HepG2 (cell line): ENCODE measurements around the gene ALDH1A2. TPM values are rescaled to one million over a fixed set of nuclear protein-coding genes. Genes with fewer than 3 reads are reported as not detected.

Source experiments
- ATAC-seq: fragments of 200-7000 bp; cut with Tn5 transposase; 3 replicates; pipeline ENCODE4 v1.9.1; 2020; ENCODE audit warnings: mild to moderate bottlenecking, moderate library complexity
- BruUV-seq: library from RNA; stranded (reverse); fragments of 400-500 nt; replicated peaks from 2 replicates; lab custom pipeline; 2021; lab: Mats Ljungman, UMichigan
- CTCF ChIA-PET: fragments of 300-600 bp; formaldehyde crosslinking; extraction: SDS; loops from one replicate; lab custom pipeline; 2021; ENCODE audit warnings: low total read pairs, inconsistent platforms, low intra/inter-chr PET ratio; lab: Yijun Ruan, JAX
- POLR2A ChIA-PET: fragments of 350-600 bp; sonication (Branson Sonifier 250); formaldehyde crosslinking; loops from one replicate; lab custom pipeline; 2020; ENCODE audit warnings: antibody characterized with exemption, inconsistent platforms; lab: Yijun Ruan, JAX
- DNase-seq: peaks from one replicate; pipeline ENCODE4 v3.0.0-alpha.2; 2015; ENCODE audit warnings: low spot score
- FAIRE-seq: peaks from 3 replicates; lab custom pipeline; 2011; peaks lifted over from hg19 to GRCh38; lab: Jason Lieb, UNC
- H2AFZ ChIP-seq: one replicate; pipeline ENCODE4 v1.6.1; 2011; ENCODE audit warnings: low read length, inconsistent platforms
- H3K27ac ChIP-seq: fragments of 300-600 bp; 3 replicates; pipeline ENCODE4 v1.8.0; 2011; ENCODE audit warnings: mixed run types, mild to moderate bottlenecking, mixed read lengths, low read length, inconsistent platforms; ENCODE audit not compliant: insufficient read depth; ENCODE audit errors: extremely low read length
- H3K27me3 ChIP-seq, 2 experiments: fragments of 200-600 bp in 1 of 2; 2 replicates in 1 of 2; 3 replicates in 1 of 2; pipeline versions ENCODE4 v1.6.0 to v1.8.0; 2011; ENCODE audit warnings: low read length in 2 of 2, mild to moderate bottlenecking in 2 of 2, moderate library complexity in 2 of 2, inconsistent platforms in 1 of 2; ENCODE audit not compliant: insufficient read depth in 2 of 2, control insufficient read depth in 1 of 2
- H3K36me3 ChIP-seq, 2 experiments: fragments of 200-600 bp in 1 of 2; replicated peaks in 1 of 2; 2 replicates in 1 of 2; 3 replicates in 1 of 2; pipeline versions ENCODE4 v1.5.1 to v1.8.0; 2011; ENCODE audit warnings: low read length in 2 of 2, inconsistent platforms in 1 of 2; ENCODE audit not compliant: insufficient read depth in 2 of 2, control insufficient read depth in 1 of 2
- H3K4me1 ChIP-seq: 2 replicates; pipeline ENCODE4 v1.5.1; 2012; ENCODE audit warnings: low read length, inconsistent platforms; ENCODE audit not compliant: insufficient read depth
- H3K4me2 ChIP-seq: 2 replicates; pipeline ENCODE4 v1.6.0; 2011; ENCODE audit warnings: low read depth, low read length, inconsistent platforms
- H3K4me3 ChIP-seq, 3 experiments: fragments of 200-600 bp in 1 of 3; sonication (generic), shearing (Covaris generic) in 1 of 3; replicated peaks in 1 of 3; 2 replicates each; pipeline ENCODE4 v1.5.1; 2011 to 2016; ENCODE audit warnings: low read length in 3 of 3, inconsistent platforms in 2 of 3, low read depth in 2 of 3, mild to moderate bottlenecking in 2 of 3, control low read depth in 1 of 3, mixed read lengths in 1 of 3; ENCODE audit not compliant: insufficient read depth in 1 of 3
- H3K79me2 ChIP-seq: one replicate; pipeline ENCODE4 v1.6.1; 2011; ENCODE audit warnings: low read length, inconsistent platforms; ENCODE audit not compliant: insufficient read depth
- H3K9ac ChIP-seq: 2 replicates; pipeline ENCODE4 v1.6.0; 2011; ENCODE audit warnings: mild to moderate bottlenecking, low read depth, low read length, inconsistent platforms; ENCODE audit not compliant: insufficient read depth
- H3K9me3 ChIP-seq: 2 replicates; pipeline ENCODE4 v1.5.1; 2012; ENCODE audit warnings: mild to moderate bottlenecking, low read length
- H4K20me1 ChIP-seq: 2 replicates; pipeline ENCODE4 v1.6.0; 2011; ENCODE audit warnings: inconsistent platforms, mild to moderate bottlenecking, low read length, moderate library complexity; ENCODE audit not compliant: insufficient read depth
- ARID2 ChIP-seq: sonication (generic); formaldehyde crosslinking; IDR thresholded peaks from 2 replicates; pipeline ENCODE4 v1.8.1; 2022; ENCODE audit warnings: mild to moderate bottlenecking, missing genetic modification reagents, borderline replicate concordance
- KMT2A ChIP-seq: sonication (generic); formaldehyde crosslinking; IDR thresholded peaks from 2 replicates; pipeline ENCODE4 v1.4.0; 2020; ENCODE audit warnings: missing genetic modification reagents
- MBD4 ChIP-seq: IDR thresholded peaks from 2 replicates; pipeline ENCODE4 v1.6.1; 2012; ENCODE audit warnings: low read length, inconsistent platforms, borderline replicate concordance
- RFXANK ChIP-seq: IDR thresholded peaks from 2 replicates; pipeline ENCODE4 v1.6.1; 2016
- SP5 ChIP-seq: IDR thresholded peaks from 2 replicates; pipeline ENCODE4 v1.6.1; 2016; ENCODE audit warnings: low read depth, borderline replicate concordance
- ZFP36L2 ChIP-seq: sonication (generic); formaldehyde crosslinking; IDR thresholded peaks from 2 replicates; pipeline ENCODE4 v1.4.0; 2020; ENCODE audit warnings: missing genetic modification reagents
- ZFP37 ChIP-seq: sonication (generic); formaldehyde crosslinking; IDR thresholded peaks from 2 replicates; pipeline ENCODE4 v1.4.0; 2020; ENCODE audit warnings: missing genetic modification reagents, borderline replicate concordance
- ZFYVE20 ChIP-seq: sonication (generic); formaldehyde crosslinking; IDR thresholded peaks from 2 replicates; pipeline ENCODE4 v1.8.0; 2023; ENCODE audit warnings: low read depth, mild to moderate bottlenecking, moderate library complexity, missing genetic modification reagents, borderline replicate concordance
- ZNF672 ChIP-seq: sonication (generic); formaldehyde crosslinking; IDR thresholded peaks from 2 replicates; pipeline ENCODE4 v1.8.1; 2022; ENCODE audit warnings: missing genetic modification reagents
- ZNF746 ChIP-seq: sonication (generic); formaldehyde crosslinking; IDR thresholded peaks from 2 replicates; pipeline ENCODE4 v1.8.0; 2022; ENCODE audit warnings: mild to moderate bottlenecking, missing genetic modification reagents
- ZNF772 ChIP-seq: sonication (generic); formaldehyde crosslinking; IDR thresholded peaks from 2 replicates; pipeline ENCODE4 v1.5.0; 2020; ENCODE audit warnings: mild to moderate bottlenecking, missing genetic modification reagents
- WGBS: methylation state at CpG from one replicate; pipeline ENCODE4 v1.1.6; 2017; ENCODE audit warnings: low lambda C conversion rate; 5-methylcytosine and 5-hydroxymethylcytosine counted together
- in situ Hi-C: cut with HindIII; loops from 2 replicates; pipeline ENCODE4 v1.10.0; 2017; ENCODE audit warnings: low pct_unique_long_range_greater_than_20kb; ENCODE audit not compliant: extremely low pct_ligation_motif_present
- intact Hi-C: fragments of 100-400 bp; cut with micrococcal nuclease; formaldehyde crosslinking; loops from one replicate; pipeline ENCODE4 v1.10.0; 2022; ENCODE audit not compliant: unreplicated experiment
- polyA plus RNA-seq, 8 experiments: library from polyadenylated mRNA; depleted of rRNA in 3 of 8; stranded (reverse) in 7 of 8; unstranded in 1 of 8; fragments of >200 nt; fragmentation: Illumina TruSeq in 4 of 8; extraction: Trizol in 4 of 8; gene quantifications; 2 replicates each; pipeline versions ENCODE4 v1.2.1 to v1.2.3, GENCODE V29; 2011 to 2016; ENCODE audit warnings: low read depth in 4 of 8, missing spikeins in 1 of 8, mixed read lengths in 1 of 8; ENCODE audit not compliant: insufficient read depth in 1 of 8
- total RNA-seq, 5 experiments: library from RNA; depleted of rRNA; stranded (reverse); fragments of >200 nt; fragmentation: Illumina TruSeq; extraction: Trizol; gene quantifications; 2 replicates each; pipeline ENCODE4 v1.2.3, GENCODE V29; 2016; ENCODE audit warnings: low read depth in 1 of 5
- TF ChIP-seq, protein P1 (sequence below): sonication (generic); formaldehyde crosslinking; IDR thresholded peaks from 2 replicates; pipeline ENCODE4 v1.5.1; 2020; ENCODE audit warnings: missing genetic modification reagents, mild to moderate bottlenecking, borderline replicate concordance
- TF ChIP-seq, protein P2 (sequence below): sonication (generic); formaldehyde crosslinking; IDR thresholded peaks from 2 replicates; pipeline ENCODE4 v1.4.0; 2020; ENCODE audit warnings: missing genetic modification reagents
- TF ChIP-seq, protein P3 (sequence below): sonication (generic); formaldehyde crosslinking; IDR thresholded peaks from 2 replicates; pipeline ENCODE4 v1.5.1; 2020; ENCODE audit warnings: missing genetic modification reagents, mild to moderate bottlenecking, borderline replicate concordance
- TF ChIP-seq, protein P4 (sequence below), 2 experiments: sonication (generic) in 1 of 2; formaldehyde crosslinking in 1 of 2; IDR thresholded peaks; 2 replicates each; pipeline versions ENCODE4 v1.4.0 to v1.6.1; 2016 to 2020; ENCODE audit warnings: borderline replicate concordance in 1 of 2, low read depth in 1 of 2, mild to moderate bottlenecking in 1 of 2, missing genetic modification reagents in 1 of 2

Gene ALDH1A2
- total and polyA plus RNA-seq, 2 of the 13 experiments (the other 11 are each of a cell fraction or from before 2014, with no cell fraction given): 0.64 to 0.90 TPM

DNA sequence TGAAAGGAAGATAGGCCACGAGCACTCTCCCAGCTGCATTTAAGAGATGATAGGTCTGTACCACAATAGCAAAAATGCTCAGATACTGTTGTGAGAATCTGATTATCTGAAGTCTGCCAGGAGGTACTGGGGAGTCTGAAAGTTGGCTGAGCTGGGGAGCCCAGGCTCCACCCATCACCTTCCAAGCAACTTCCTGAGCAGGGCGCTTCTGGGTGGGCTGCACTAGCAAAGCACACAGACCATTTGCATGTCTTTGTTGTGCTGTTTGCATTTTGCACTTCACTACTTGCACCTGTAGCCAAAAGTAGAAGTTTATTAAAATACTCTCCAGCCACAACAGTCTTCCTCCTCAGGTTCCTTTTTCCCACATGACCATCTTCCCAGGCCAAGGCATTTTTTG, 133.2 kb downstream of the ALDH1A2 start:
- 0% methylated on average over 2 of the region's 2 CpGs for WGBS
- Histone ChIP-seq H4K20me1 (no peaks in the 10 kb centered on the region), H3K27me3 (peaks cover 0 to 5% of the 10 kb centered on the region in 2 experiments; a peak in 2 of 5 replicates), H3K36me3 (no peaks in the 10 kb centered on the region), H3K27ac (no peak overlapping the region), H3K4me1 (no peaks in the 10 kb centered on the region), H3K9ac (no peak overlapping the region), H2AFZ (no peak overlapping the region), H3K4me2 (no peak overlapping the region), H3K79me2 (no peaks in the 10 kb centered on the region), H3K9me3 (no peaks in the 10 kb centered on the region), H3K4me3 (no peak overlapping the region)
- no peak for ATAC-seq
- BruUV-seq: no TSS peak
- intact Hi-C loops: no loop called here
- DNase-seq: no peak
- CTCF ChIA-PET: no interaction called here
- no peak for FAIRE-seq
- POLR2A ChIA-PET: no interaction called here
- in situ Hi-C loops: no loop called here
- TF ChIP-seq KMT2A (CRISPR knock-in tag) (no peak), MBD4 (no peak), ZNF746 (CRISPR knock-in tag) (no peak), ZFYVE20 (CRISPR knock-in tag) (no peak), RFXANK (CRISPR knock-in tag) (no peak), ZNF772 (CRISPR knock-in tag) (no peak), ARID2 (CRISPR knock-in tag) (no peak), SP5 (no peak), ZFP37 (CRISPR knock-in tag) (no peak), ZNF672 (CRISPR knock-in tag) (no peak), ZFP36L2 (no peak)
- TF ChIP-seq, protein P1, sequence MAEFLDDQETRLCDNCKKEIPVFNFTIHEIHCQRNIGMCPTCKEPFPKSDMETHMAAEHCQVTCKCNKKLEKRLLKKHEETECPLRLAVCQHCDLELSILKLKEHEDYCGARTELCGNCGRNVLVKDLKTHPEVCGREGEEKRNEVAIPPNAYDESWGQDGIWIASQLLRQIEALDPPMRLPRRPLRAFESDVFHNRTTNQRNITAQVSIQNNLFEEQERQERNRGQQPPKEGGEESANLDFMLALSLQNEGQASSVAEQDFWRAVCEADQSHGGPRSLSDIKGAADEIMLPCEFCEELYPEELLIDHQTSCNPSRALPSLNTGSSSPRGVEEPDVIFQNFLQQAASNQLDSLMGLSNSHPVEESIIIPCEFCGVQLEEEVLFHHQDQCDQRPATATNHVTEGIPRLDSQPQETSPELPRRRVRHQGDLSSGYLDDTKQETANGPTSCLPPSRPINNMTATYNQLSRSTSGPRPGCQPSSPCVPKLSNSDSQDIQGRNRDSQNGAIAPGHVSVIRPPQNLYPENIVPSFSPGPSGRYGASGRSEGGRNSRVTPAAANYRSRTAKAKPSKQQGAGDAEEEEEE: no peak
- TF ChIP-seq, protein P2, sequence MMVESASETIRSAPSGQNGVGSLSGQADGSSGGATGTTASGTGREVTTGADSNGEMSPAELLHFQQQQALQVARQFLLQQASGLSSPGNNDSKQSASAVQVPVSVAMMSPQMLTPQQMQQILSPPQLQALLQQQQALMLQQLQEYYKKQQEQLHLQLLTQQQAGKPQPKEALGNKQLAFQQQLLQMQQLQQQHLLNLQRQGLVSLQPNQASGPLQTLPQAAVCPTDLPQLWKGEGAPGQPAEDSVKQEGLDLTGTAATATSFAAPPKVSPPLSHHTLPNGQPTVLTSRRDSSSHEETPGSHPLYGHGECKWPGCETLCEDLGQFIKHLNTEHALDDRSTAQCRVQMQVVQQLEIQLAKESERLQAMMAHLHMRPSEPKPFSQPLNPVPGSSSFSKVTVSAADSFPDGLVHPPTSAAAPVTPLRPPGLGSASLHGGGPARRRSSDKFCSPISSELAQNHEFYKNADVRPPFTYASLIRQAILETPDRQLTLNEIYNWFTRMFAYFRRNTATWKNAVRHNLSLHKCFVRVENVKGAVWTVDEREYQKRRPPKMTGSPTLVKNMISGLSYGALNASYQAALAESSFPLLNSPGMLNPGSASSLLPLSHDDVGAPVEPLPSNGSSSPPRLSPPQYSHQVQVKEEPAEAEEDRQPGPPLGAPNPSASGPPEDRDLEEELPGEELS (CRISPR knock-in tag): no peak
- TF ChIP-seq, protein P3, sequence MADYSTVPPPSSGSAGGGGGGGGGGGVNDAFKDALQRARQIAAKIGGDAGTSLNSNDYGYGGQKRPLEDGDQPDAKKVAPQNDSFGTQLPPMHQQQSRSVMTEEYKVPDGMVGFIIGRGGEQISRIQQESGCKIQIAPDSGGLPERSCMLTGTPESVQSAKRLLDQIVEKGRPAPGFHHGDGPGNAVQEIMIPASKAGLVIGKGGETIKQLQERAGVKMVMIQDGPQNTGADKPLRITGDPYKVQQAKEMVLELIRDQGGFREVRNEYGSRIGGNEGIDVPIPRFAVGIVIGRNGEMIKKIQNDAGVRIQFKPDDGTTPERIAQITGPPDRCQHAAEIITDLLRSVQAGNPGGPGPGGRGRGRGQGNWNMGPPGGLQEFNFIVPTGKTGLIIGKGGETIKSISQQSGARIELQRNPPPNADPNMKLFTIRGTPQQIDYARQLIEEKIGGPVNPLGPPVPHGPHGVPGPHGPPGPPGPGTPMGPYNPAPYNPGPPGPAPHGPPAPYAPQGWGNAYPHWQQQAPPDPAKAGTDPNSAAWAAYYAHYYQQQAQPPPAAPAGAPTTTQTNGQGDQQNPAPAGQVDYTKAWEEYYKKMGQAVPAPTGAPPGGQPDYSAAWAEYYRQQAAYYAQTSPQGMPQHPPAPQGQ: no peak
- TF ChIP-seq, protein P4, sequence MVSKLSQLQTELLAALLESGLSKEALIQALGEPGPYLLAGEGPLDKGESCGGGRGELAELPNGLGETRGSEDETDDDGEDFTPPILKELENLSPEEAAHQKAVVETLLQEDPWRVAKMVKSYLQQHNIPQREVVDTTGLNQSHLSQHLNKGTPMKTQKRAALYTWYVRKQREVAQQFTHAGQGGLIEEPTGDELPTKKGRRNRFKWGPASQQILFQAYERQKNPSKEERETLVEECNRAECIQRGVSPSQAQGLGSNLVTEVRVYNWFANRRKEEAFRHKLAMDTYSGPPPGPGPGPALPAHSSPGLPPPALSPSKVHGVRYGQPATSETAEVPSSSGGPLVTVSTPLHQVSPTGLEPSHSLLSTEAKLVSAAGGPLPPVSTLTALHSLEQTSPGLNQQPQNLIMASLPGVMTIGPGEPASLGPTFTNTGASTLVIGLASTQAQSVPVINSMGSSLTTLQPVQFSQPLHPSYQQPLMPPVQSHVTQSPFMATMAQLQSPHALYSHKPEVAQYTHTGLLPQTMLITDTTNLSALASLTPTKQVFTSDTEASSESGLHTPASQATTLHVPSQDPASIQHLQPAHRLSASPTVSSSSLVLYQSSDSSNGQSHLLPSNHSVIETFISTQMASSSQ (IDR thresholded peaks at IDR 0.05; ENCODE audit: low read depth): no peak
- TF ChIP-seq, protein P4 (CRISPR knock-in tag; IDR thresholded peaks at IDR 0.05; ENCODE audit: borderline replicate concordance): no peak
